Effector memory CD4-positive, alpha-beta T cell (primary cell): ENCODE data around the gene PHF10.
A peak's percentile ranks its signal among the peaks of the same experiment; 100 is the strongest.
"Not testable (repeated sequence)": the region's sequence is repeated elsewhere in the genome, so short reads cannot be mapped to it uniquely, and the experiment has no call there.

Experiments used
- DNase-seq, 3 donors: peaks; one replicate each; pipeline ENCODE4 v3.0.0-alpha.2; 2020
- H3K27ac ChIP-seq: 2 replicates; pipeline ENCODE4 v1.7.0; 2013; ENCODE audit warnings: mild to moderate bottlenecking, low read length, moderate library complexity; ENCODE audit not compliant: insufficient read depth, poor library complexity, severe bottlenecking
- H3K27me3 ChIP-seq: replicated peaks from 2 replicates; pipeline ENCODE4 v1.7.0; 2013; ENCODE audit warnings: mild to moderate bottlenecking, low read length; ENCODE audit not compliant: insufficient read depth, control insufficient read depth, poor library complexity, severe bottlenecking
- H3K36me3 ChIP-seq: 2 replicates; pipeline ENCODE4 v1.7.0; 2013; ENCODE audit warnings: mild to moderate bottlenecking, low read length, moderate library complexity; ENCODE audit not compliant: control insufficient read depth, insufficient read depth
- H3K4me1 ChIP-seq: 2 replicates; pipeline ENCODE4 v1.7.0; 2013; ENCODE audit warnings: low read length, mild to moderate bottlenecking; ENCODE audit not compliant: control insufficient read depth, insufficient read depth, poor library complexity, severe bottlenecking
- H3K4me3 ChIP-seq: 2 replicates; pipeline ENCODE4 v1.7.0; 2013; ENCODE audit warnings: low read length, low read depth, mild to moderate bottlenecking; ENCODE audit not compliant: insufficient read depth, poor library complexity, severe bottlenecking
- H3K9me3 ChIP-seq: 2 replicates; pipeline ENCODE4 v1.7.0; 2013; ENCODE audit warnings: mild to moderate bottlenecking, low read length, moderate library complexity; ENCODE audit not compliant: control insufficient read depth

The PHF10 gene

DNA sequence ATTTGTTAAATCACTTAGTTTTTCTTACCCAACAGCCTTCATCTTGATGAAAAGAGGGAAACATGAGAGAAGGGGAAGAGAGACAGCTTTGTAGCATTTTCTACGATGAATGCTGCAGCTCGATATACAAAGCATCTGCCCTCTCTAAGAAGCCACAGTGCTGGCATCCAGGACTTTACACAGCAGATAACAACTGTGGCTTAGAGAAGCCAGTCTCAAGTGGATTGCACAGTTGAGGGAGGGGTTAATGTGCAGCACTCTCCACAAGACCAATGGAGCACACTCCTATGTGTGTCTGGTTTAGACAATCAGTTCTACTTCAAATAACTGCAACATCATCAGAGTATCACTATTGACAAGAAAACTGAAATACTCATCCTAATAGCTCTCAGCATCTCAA, 16.5 kb downstream of the PHF10 start:
- no peaks in the 10 kb centered on the region for H3K27me3 ChIP-seq
- H3K4me3 ChIP-seq: no peak overlapping the region
- H3K36me3 ChIP-seq: peaks cover 25% of the 10 kb centered on the region
- DNase-seq: no peak
- peaks cover 22% of the 10 kb centered on the region for H3K4me1 ChIP-seq
- no peak overlapping the region for H3K27ac ChIP-seq
- H3K9me3 ChIP-seq: no peaks in the 10 kb centered on the region

DNA sequence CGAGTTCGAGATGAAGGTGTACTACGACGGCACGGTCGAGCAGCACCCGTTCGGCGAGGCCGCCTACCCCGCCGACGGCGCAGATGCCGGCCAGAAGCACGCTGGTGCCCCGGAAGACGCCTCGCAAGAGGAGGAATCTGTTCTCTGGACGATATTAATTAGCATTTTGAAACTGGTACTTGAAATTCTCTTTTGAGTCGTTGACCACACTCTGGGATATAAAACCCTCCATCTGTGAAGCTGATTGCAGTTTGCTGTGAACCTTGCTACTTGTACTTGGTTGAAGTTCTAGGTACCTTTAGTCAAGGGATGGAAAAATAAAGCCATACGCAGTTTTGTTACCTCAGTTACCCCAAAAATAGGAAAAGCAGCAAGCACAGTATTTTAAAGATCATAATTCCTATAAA, 21.5 kb downstream of the PHF10 start:
- peaks cover 33% of the 10 kb centered on the region for H3K4me1 ChIP-seq
- H3K9me3 ChIP-seq: no peaks in the 10 kb centered on the region
- H3K36me3 ChIP-seq: peaks cover 12% of the 10 kb centered on the region
- H3K27ac ChIP-seq: peak overlapping the region; percentile 94
- no peaks in the 10 kb centered on the region for H3K27me3 ChIP-seq
- no peak for DNase-seq
- H3K4me3 ChIP-seq: peak overlapping the region; percentile 86

DNA sequence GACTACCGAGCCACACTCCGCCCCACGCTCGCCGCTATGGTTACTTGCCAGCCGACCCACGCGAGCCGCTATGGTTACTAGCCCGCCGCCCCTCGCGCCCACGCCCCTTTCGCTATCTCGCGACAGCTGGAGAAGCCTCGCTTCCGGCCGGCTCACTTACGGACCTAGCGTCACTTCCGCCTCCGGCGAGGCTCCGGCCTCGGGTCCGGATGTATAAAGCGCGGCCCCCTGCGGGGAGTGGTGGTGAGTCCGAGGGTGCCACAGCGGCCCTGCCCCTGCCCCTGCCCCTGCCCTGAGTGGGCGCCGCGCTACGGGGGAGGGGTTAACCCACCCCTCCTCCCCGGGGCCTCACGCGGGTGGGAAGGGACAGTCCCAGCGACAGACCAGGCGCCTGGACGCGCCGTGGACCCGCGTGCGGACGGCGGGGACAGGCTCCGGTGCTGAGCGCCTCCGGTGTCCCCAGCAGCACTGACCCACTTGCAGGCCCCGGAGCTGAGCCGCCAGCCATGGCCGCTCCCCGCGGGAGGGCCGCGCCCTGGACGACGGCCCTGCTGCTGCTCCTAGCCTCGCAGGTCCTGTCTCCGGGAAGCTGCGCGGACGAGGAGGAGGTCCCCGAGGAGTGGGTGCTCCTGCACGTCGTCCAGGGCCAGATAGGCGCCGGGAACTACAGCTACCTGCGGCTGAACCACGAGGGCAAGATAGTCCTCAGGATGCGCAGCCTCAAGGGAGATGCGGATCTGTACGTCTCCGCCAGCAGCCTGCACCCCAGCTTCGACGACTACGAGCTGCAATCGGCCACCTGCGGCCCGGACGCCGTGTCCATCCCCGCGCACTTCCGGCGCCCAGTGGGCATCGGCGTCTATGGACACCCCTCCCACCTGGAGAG, 22.1 kb downstream of the PHF10 start, which contains the start of the genes C6orf120 and WDR27:
TSS of gene C6orf120 (plus strand) at position 173 of the 886 bp plus-strand sequence. CDS start at position 507, 334 bp downstream.
TSS of gene WDR27 (minus strand) at position 76 of the 886 bp plus-strand sequence. CDS start 13,024 bp downstream, outside the sequence.
- H3K27me3 ChIP-seq: no peaks in the 10 kb centered on the region
- H3K4me1 ChIP-seq: peaks cover 33% of the 10 kb centered on the region
- H3K36me3 ChIP-seq: peaks cover 9% of the 10 kb centered on the region
- peak; percentile 94 to 95 (median 94) for DNase-seq
- no peaks in the 10 kb centered on the region for H3K9me3 ChIP-seq
- H3K4me3 ChIP-seq: peak within 1 kb of the TSS; percentile 86
- H3K27ac ChIP-seq: peak within 1 kb of the TSS; percentile 94

DNA sequence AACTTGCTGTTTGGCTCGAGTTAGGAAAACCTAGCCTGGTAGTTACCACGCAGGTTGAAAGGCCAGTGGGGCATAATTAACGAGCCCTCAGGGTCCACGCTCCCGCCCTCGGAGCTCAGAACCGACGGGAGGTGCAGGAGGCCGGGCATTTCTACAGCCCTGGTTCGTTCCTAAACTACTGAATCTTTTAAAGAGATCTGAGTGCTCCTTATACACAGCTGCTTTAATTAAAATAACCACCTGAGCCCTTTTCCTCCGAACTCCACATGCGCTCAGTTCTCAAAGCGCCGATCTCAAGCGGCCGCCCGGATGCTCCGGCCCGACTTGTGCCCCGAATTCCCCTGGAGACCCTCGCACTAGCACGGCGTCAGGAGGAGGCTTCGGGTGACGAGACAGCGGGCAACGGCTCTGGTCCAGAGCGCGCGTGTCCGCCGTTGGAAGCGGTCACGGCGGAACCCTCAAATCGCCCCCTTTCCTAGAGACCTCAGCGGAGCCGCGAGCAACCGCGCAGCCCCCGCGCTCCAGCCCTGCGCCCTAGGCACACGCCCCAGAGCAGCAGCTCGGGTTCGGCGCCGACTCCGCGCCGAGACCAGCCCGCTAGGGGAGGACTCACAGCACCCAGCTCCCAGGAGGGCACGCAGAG, 22.9 kb downstream of the PHF10 start:
- Histone ChIP-seq H3K27ac (peak overlapping the region; percentile 94), H3K36me3 (peaks cover 5% of the 10 kb centered on the region), H3K4me1 (peaks cover 33% of the 10 kb centered on the region), H3K9me3 (no peaks in the 10 kb centered on the region), H3K4me3 (peak overlapping the region; percentile 86), H3K27me3 (no peaks in the 10 kb centered on the region)
- no peak for DNase-seq

GRCh38 chr6:169700296-169700695, 24.0 kb downstream of the PHF10 start:
- H3K27me3 ChIP-seq: no peaks in the 10 kb centered on the region
- H3K36me3 ChIP-seq: peaks cover 4% of the 10 kb centered on the region
- no peak overlapping the region for H3K27ac ChIP-seq
- no peaks in the 10 kb centered on the region for H3K9me3 ChIP-seq
- no peak overlapping the region for H3K4me3 ChIP-seq
- peaks cover 32% of the 10 kb centered on the region for H3K4me1 ChIP-seq
- no peak for DNase-seq

DNA sequence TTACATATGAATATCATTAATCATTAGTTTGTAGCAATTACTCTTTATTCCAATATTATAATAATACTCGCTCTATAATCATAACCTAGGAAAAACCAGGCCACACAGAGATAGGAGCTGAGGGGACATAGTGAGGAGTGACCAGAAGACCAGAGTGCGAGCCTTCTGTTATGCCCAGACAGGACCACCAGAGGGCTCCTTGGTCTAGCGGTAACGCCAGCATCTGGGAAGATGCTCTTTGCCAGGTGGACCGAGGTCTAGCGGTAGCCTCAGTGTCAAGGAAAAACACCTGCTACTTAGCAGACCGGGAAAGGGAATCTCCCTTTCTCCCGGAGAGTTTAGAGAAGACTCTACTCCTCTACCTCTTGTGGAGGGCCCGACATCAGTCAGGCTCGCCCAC, 27.2 kb downstream of the PHF10 start:
- DNase-seq, H3K27me3 ChIP-seq, H3K9me3 ChIP-seq, H3K4me3 ChIP-seq, H3K27ac ChIP-seq, H3K36me3 ChIP-seq, H3K4me1 ChIP-seq: not testable (repeated sequence)

DNA sequence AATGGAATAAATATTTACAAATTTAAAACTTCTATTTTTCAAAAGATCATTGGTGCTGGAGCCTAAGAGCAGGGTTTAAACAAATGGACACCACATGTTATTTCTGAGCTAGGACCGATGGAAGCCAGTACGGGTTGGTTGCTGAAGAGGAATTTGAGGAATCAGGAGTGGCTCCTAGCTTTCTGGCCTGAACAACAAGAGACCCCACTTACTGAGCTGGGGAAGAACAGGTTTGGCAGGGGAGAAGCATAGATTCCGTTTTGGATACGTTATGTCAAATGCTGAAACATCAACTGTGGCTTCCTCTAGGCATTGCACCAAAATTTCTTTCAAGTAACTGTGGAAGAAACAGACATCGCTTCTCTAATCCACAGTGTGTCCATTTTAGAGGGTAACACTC, 29.2 kb downstream of the PHF10 start:
- H3K4me1 ChIP-seq: no peaks in the 10 kb centered on the region
- no peak overlapping the region for H3K4me3 ChIP-seq
- H3K36me3 ChIP-seq: no peaks in the 10 kb centered on the region

DNA sequence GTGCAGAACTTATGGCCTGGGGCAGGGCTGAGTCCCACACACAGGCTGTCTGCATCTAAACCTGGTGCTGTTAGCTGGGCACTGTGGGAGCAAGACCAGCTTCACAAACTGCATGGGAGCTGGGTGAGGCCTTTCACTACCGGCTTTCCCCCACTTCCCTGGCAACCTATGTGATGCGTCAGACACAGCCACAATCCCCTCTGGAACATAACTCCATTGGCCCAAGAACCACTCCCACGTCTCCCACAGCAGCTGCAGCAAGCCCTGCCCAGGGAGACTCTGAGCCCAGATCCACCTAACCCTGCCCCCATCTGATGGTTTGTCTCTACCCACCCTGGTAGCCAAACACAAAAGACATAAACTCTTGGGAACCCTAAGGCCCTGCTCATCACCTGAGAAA, 31.8 kb downstream of the PHF10 start:
- H3K9me3 ChIP-seq: no peaks in the 10 kb centered on the region
- H3K27ac ChIP-seq: no peak overlapping the region
- no peak for DNase-seq

More for the DNA sequence above, 29.2 kb downstream of the PHF10 start:
- Histone ChIP-seq H3K27me3 (no peaks in the 10 kb centered on the region), H3K9me3 (no peaks in the 10 kb centered on the region), H3K27ac (no peak overlapping the region)
- DNase-seq: no peak

DNA sequence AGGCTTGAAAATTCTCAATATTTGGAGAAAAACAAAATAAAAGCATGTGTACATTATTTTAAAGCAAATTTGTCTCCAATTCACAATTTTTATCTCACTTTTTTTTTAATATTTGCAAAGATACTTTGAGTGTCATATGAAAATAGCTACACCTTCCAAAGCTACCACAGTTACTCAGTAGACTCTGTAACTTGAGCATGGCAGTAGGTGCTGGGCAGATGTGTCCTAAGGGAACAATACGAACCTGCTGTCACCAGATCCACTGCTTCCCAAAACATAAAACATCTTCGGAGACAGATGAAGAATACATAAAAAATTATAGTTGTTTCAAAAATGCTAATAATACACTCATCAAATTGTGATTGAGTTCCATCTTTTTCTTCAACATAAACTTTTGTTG, 33.0 kb downstream of the PHF10 start:
- Histone ChIP-seq H3K27me3 (no peaks in the 10 kb centered on the region), H3K4me1 (no peaks in the 10 kb centered on the region), H3K9me3 (no peaks in the 10 kb centered on the region), H3K27ac (no peak overlapping the region), H3K4me3 (no peak overlapping the region), H3K36me3 (peaks cover 7% of the 10 kb centered on the region)
- DNase-seq: no peak

More for the DNA sequence above, 31.8 kb downstream of the PHF10 start:
- peaks cover 4% of the 10 kb centered on the region for H3K36me3 ChIP-seq
- no peaks in the 10 kb centered on the region for H3K4me1 ChIP-seq
- no peak overlapping the region for H3K4me3 ChIP-seq
- no peaks in the 10 kb centered on the region for H3K27me3 ChIP-seq

DNA sequence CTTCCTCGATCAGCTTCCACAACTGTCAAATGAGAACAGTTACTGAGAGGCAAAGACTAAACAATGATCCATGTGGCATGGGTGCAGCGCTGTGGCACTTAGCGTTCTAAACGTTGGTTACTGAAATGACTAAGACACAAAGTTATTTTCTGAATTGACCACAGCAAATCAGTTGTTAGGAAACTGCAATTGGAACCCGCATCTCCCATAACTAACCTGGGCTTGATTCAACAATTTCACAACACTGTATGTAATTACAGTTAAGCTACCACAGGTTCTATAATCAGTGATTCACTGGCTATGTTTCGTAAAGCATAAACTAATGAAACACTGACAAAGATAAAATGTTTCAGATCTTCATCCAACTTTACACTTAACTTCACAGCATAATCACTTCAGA, 35.0 kb downstream of the PHF10 start:
- DNase-seq: no peak
- no peaks in the 10 kb centered on the region for H3K4me1 ChIP-seq
- H3K27me3 ChIP-seq: no peaks in the 10 kb centered on the region
- H3K27ac ChIP-seq: no peak overlapping the region
- no peak overlapping the region for H3K4me3 ChIP-seq
- peaks cover 11% of the 10 kb centered on the region for H3K36me3 ChIP-seq
- no peaks in the 10 kb centered on the region for H3K9me3 ChIP-seq
